Erythroblast (primary cell): ENCODE data around the gene CDH13.

Experiments
- GATA1 ChIP-seq: IDR thresholded peaks from 2 replicates; pipeline ENCODE4 v1.6.1; 2011; ENCODE audit warnings: low read depth, mild to moderate bottlenecking, control low read depth, low read length, moderate library complexity
- POLR2A ChIP-seq: IDR thresholded peaks from 2 replicates; pipeline ENCODE4 v1.6.1; 2011; ENCODE audit warnings: mild to moderate bottlenecking, low read length

GRCh38 chr16:82652826-82653225, 26.1 kb downstream of the CDH13 start:
- TF ChIP-seq POLR2A (no peak), GATA1 (no peak)
